GM19193 (cell line): Measurements from ENCODE around the gene CLMN.

Source experiments
- POLR2A ChIP-seq: IDR thresholded peaks from 4 replicates; pipeline ENCODE4 v1.6.1; 2011; ENCODE audit not compliant: insufficient read depth, insufficient read length; ENCODE audit errors: extremely low read depth

The CLMN gene

GRCh38 chr14:95245334-95245733, 74.4 kb downstream of the CLMN start:
- TF ChIP-seq POLR2A = no peak

- no peak for TF ChIP-seq POLR2A
Measured at GRCh38 chr14:95244587-95244986, 75.1 kb downstream of the CLMN start.

DNA sequence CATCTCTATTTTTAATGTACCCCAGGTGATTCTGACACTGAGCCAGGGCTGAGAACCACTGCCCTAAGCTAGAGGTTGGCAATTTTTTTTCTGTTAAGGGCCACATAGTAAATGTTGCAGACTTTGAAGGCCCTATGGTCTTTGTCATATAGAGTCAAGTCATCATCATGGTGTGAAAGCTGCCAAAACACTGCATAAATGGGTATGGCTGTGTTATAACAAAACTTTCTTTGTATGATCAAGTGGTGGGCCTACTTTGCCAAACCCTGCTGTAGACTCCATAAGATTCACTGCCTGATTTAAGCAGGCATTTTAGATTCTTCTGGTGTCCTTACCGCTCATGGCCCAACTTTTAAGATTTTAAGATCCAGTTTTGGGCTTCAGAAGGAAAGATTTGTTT, 76.8 kb downstream of the CLMN start:
- TF ChIP-seq POLR2A = no peak

DNA sequence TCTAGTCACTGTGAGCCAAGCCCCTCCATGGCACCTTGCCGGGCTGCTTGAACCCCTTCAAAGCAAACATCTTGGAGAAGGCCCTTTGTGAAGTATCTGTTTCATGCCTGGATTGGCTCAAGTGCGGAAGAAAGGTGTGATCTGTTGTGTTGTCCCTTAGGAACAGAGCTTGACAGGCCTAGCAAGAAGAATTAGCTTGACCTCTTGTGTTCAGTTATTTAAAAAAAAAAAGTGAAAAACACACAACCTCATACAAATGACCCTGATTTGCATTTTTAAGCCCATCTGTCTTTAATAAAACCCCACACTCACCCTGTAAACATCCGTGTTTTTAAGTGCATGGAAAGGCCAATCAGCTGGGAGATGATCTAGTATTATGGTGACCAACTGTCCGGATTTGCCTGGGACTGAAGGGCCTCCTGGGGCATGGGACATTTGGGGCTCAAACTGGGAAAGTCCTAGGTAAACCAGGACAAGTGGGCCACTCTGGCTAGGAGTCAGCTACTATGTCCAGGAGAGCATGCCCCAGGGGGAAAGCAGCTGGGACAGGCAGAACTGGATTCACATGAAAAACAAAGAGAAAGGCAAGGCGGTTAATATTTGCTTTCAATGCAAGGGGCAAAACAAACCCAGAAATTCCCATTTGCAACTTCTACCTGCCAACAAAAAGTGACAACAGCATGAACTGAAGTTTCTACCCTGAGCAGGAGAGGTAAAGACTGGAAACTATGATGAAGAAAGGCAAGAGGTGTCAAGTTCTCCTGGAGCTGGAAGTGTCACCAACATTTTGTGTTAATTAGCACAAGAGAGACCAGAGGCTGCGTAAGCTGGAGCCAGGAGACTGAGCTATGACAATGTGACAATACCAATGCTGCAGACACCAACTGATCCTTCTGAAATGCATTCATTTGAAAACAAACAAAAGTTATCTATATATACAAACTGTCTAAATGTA, 78.6 kb downstream of the CLMN start:
- TF ChIP-seq POLR2A = no peak

DNA sequence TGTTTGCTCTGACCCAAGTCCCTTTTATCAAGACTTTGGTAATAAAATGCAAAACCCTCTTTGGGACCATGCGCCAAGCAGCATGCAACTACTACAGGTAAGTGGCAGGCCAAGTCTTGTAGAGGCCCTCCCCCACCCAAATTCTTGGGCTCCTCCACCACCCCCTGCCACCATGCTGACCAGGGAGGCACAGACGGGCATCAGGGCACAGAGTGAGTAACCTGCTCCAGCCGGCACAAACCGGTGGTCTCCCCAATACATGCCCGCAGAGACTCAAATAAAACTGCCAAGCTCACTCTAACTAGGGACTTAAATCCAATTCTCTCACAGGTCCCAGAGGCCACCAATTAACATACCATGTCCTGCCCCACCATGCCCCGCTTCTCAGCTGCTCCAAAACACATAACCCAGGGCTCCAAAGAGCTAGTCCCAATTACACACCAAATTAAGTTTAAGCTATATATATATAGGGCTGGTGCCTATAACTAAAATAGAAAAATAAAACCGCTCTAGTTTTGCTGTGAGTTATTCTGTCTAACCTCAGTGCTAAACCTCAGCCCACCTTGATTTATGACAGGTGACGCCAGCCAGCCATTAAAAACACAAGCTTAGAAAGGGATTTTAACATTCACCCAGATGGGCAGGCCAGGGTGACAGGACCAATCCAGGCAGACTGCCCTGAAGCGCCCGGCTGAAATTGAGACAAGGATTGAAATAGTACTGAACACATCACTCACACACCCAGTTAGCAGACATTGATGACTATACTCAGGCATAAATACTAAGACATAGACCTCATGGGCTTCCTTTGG, 81.0 kb downstream of the CLMN start:
- TF ChIP-seq POLR2A = no peak

- TF ChIP-seq POLR2A = no peak
Measured at GRCh38 chr14:95237958-95238340, 81.8 kb downstream of the CLMN start.

DNA sequence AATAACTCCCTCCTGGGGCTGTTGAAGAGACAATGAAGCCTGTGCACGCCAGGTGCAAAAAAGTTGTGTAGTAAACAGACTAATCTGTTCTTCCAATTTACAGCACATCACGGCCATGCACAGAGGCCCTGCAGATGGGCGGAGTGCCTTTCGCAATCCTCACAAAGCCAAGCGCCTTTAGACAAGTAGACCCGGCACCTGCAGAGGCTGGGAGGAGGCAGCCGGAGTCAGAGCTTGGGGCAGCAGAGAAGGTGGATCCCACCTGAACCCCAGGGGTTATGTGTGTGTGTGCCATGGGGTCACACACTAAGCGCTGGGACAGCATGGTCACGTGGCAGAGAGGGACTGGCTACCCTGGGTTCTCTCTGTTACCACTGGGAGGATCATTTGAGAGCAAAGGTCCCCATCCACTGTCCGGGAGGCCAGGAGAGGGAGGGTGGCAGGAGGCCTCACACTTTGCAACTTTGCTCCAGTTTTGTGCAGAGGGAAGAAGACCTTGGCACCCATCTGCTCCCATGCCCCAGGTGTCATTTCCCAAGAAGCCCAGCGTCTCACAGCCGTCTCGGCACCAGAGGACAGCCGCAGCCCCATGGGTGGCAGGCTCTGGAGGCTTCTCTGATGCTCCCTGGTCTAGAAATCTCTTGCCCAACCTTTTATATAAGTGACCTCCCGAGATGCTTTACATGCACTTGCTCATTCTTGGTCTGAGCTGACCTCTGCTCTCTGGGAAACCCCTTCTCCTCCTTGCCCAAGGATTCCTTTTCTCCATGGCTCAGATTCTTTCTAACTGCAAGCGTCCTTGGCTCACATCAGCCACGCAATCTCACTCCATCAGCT, 82.4 kb downstream of the CLMN start:
- no peak for TF ChIP-seq POLR2A

DNA sequence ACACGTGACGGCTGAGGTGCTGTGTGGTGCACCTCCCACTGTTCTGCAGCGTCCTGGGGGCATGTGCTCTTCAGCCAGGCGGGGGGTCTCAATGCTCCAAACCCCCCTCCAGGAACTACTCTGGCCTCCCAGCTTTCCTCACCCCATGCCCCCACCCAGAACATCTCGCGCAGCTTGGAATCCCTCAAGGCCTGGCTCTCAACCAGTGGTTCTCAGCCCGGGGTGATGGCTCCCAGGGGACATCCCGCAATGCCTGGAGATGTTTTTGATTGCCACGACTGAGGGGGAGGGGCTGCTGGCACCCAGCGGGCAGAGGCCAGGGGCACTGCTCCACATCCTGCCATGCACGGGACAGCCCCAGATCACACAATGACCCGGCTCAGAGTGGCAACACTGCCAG, 83.5 kb downstream of the CLMN start:
- no peak for TF ChIP-seq POLR2A

- TF ChIP-seq POLR2A = no peak
Measured at GRCh38 chr14:95235767-95236166, 83.9 kb downstream of the CLMN start.

- no peak for TF ChIP-seq POLR2A
Measured at GRCh38 chr14:95235351-95235750, 84.4 kb downstream of the CLMN start.

GRCh38 chr14:95234426-95234825, 85.3 kb downstream of the CLMN start:
- TF ChIP-seq POLR2A = no peak

GRCh38 chr14:95233702-95234241, 85.9 kb downstream of the CLMN start:
- TF ChIP-seq POLR2A = no peak

- TF ChIP-seq POLR2A = no peak
Measured at GRCh38 chr14:95232894-95233584, 86.7 kb downstream of the CLMN start.

- no peak for TF ChIP-seq POLR2A
Measured at GRCh38 chr14:95231966-95232633, 87.6 kb downstream of the CLMN start.

GRCh38 chr14:95229749-95230148, 90.0 kb downstream of the CLMN start:
- no peak for TF ChIP-seq POLR2A
